HUES6 (cell line): ENCODE data around the gene VPS13D.
"Not testable (repeated sequence)": the region's sequence is repeated elsewhere in the genome, so short reads cannot be mapped to it uniquely, and the experiment has no call there.

Experiments
- H3K27ac ChIP-seq: 2 replicates; pipeline ENCODE4 v1.7.0; 2013; ENCODE audit warnings: low read depth, mild to moderate bottlenecking, low read length, inconsistent platforms
- H3K27me3 ChIP-seq: 2 replicates; pipeline ENCODE4 v1.6.1; 2013; ENCODE audit warnings: low read length; ENCODE audit not compliant: control insufficient read depth, insufficient read depth
- H3K36me3 ChIP-seq: 2 replicates; pipeline ENCODE4 v1.6.1; 2013; ENCODE audit warnings: low read length; ENCODE audit not compliant: control insufficient read depth, insufficient read depth
- H3K4me1 ChIP-seq: 2 replicates; pipeline ENCODE4 v1.6.1; 2013; ENCODE audit warnings: low read length; ENCODE audit not compliant: control insufficient read depth, insufficient read depth
- H3K4me3 ChIP-seq: 2 replicates; pipeline ENCODE4 v1.5.1; 2013; ENCODE audit warnings: low read depth, low read length
- H3K9ac ChIP-seq: one replicate; pipeline ENCODE4 v1.6.1; 2013; ENCODE audit warnings: mild to moderate bottlenecking, low read length
- H3K9me3 ChIP-seq: 2 replicates; pipeline ENCODE4 v1.6.1; 2013; ENCODE audit warnings: low read depth, low read length; ENCODE audit not compliant: control insufficient read depth, insufficient read depth

The VPS13D gene

DNA sequence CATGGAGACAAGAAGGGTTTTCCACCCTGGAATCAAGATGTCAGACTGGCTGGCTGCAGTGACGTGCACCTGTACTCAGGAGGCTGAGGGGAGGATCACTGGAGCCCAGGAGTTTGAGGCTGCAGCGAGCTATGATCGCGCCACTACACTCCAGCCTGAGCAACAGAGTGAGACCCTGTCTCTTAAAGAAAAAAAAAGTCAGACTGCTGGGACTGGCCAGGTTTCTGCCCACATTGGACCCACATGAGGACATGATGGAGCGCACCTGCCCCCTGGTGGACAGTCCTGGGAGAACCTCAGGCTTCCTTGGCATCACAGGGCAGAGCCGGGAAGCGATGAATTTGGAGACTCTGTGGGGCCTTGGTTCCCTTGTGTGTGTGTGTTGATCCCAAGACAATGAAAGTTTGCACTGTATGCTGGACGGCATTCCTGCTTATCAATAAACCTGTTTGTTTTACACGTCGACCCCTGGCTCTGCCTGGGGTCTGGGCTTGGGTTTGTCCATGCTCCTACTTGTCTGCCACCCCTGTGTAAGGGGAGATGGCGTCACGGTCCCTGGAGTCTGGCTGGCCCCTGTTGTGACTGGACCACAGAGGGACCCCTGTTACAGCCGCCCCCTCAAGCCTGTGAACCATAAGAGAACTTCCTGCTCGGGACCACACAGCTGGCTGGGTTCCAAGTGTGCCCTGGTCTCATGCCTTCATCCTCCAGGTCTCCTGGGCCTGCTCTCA, 20.9 kb upstream of the VPS13D start:
- H3K4me3 ChIP-seq: no peak overlapping the region
- no peaks in the 10 kb centered on the region for H3K9me3 ChIP-seq
- peaks cover 15% of the 10 kb centered on the region for H3K4me1 ChIP-seq
- no peak overlapping the region for H3K9ac ChIP-seq
- H3K27me3 ChIP-seq: no peaks in the 10 kb centered on the region
- H3K36me3 ChIP-seq: no peaks in the 10 kb centered on the region
- H3K27ac ChIP-seq: no peak overlapping the region

DNA sequence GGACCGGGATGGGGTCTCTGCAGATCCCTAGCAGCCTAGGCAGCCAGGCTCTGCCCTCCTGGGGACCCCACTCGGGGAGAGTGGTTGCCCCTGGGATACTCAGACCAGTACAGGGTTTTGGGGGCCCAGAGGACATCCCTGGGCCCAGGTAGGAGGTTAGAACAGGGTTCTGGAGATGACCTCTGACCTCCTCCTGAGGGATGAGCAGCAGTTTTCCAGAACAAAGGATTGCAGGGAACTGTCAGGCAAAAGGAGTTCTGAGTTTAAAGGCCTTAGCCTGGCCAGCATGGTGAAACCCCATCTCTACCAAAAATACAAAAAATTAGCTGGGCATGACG, 20.4 kb upstream of the VPS13D start:
- H3K27ac ChIP-seq: no peak overlapping the region
- H3K4me1 ChIP-seq: peaks cover 9% of the 10 kb centered on the region; the same call in 1 of the 2 replicates

DNA sequence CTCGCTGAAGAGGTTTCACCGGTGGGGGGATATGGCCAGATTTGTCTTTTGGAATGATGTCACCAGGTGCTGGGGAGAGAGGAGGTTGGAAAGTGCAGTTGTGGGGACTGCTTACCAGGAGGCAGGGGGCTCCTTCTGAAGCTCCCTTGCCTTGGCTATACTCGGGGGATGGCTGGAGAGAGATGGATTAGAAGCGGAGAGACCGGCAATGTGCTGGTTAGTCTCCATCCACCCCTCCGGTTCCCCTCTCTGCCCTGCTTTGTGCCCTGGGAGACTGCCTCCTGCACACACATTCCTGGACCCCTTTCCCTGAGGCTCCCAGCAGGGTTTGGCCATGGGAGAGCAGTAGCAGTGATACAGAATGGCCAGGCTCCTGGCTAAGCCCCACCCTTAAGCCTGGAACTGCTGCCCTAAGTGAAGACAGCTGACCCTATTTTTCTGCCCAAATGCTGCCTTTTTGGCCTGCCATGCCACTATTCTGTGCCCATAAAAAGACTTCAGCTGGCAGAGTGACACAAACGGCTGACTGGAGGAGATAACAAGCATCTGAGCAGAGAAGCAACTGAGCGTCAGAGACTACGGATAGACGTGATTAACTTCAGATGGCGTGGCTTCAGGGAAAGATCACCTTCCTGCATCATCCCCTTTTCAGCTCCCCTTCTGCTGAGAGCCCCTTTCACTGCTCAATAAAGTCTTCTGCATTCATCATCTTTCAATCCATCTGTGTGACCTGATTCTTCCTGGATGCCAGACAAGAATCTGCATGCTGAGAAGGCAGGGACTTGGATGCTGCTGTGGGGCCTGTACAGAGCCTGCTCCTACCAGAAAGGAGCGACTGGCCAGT, 14.5 kb upstream of the VPS13D start:
- Histone ChIP-seq H3K36me3 (no peaks in the 10 kb centered on the region), H3K27ac (no peak overlapping the region), H3K4me1 (no peaks in the 10 kb centered on the region), H3K4me3 (no peak overlapping the region), H3K9ac (no peak overlapping the region), H3K27me3 (no peaks in the 10 kb centered on the region; the same call in 1 of the 2 replicates), H3K9me3 (peaks cover 14% of the 10 kb centered on the region)

More for the DNA sequence above, 20.4 kb upstream of the VPS13D start:
- Histone ChIP-seq H3K4me3 (no peak overlapping the region), H3K36me3 (no peaks in the 10 kb centered on the region), H3K27me3 (no peaks in the 10 kb centered on the region; the same call in 1 of the 2 replicates), H3K9me3 (peaks cover under 1% of the 10 kb centered on the region; the same call in 1 of the 2 replicates), H3K9ac (no peak overlapping the region)

- no peak overlapping the region for H3K9ac ChIP-seq
- no peaks in the 10 kb centered on the region for H3K27me3 ChIP-seq
- no peak overlapping the region for H3K4me3 ChIP-seq
- no peak overlapping the region for H3K27ac ChIP-seq
- H3K36me3 ChIP-seq: no peaks in the 10 kb centered on the region
- no peaks in the 10 kb centered on the region for H3K4me1 ChIP-seq
- peaks cover 42% of the 10 kb centered on the region for H3K9me3 ChIP-seq
Measured at GRCh38 chr1:12219800-12220199, 10.0 kb upstream of the VPS13D start.

- Histone ChIP-seq H3K9ac (no peak overlapping the region), H3K4me1 (no peaks in the 10 kb centered on the region), H3K27me3 (no peaks in the 10 kb centered on the region), H3K27ac (no peak overlapping the region), H3K9me3 (peaks cover 36% of the 10 kb centered on the region), H3K36me3 (no peaks in the 10 kb centered on the region), H3K4me3 (no peak overlapping the region)
Measured at GRCh38 chr1:12220890-12221289, 8.9 kb upstream of the VPS13D start.

DNA sequence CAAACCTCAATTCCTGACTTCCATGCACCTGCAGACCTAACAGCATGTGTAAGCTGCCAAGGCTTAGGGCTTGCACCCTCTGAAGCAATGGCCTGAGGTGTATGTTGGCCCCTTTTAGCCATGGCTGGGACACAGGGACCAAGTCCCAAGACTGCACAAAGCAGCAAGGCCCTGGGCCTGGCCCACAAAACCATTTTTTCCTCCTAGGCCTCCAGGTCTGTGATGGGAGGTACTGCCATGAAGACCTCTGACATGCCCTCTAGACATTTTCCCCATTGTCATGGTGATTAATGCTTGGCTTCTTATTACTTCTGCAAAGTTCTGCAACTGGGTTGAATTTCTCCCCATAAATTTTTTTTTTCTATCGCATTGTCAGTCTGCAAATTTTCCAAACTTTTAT, 7.1 kb upstream of the VPS13D start:
- H3K4me3 ChIP-seq, H3K36me3 ChIP-seq, H3K27me3 ChIP-seq, H3K27ac ChIP-seq, H3K9ac ChIP-seq, H3K4me1 ChIP-seq: not testable (repeated sequence)
- H3K9me3 ChIP-seq: peaks cover 33% of the 10 kb centered on the region

DNA sequence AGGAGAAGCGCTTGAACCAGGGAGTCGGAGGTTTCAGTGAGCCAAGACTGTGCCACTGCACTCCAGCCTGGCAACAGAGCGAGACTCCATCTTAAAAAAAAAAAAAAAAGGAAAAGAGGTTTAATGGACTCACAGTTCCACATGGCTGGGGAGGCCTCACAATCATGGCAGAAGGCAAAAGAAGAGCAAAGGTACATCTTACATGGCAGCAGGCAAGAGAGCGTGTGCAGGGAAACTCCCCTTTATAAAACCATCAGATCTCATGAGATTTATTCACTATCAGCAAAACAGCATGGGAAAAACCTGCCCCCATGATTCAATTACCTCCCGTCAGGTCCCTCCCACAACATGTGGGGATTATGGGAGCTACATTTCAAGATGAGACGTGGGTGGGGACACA, 5.7 kb upstream of the VPS13D start:
- not testable (repeated sequence) for H3K27me3 ChIP-seq, H3K9ac ChIP-seq, H3K36me3 ChIP-seq, H3K4me1 ChIP-seq, H3K4me3 ChIP-seq, H3K27ac ChIP-seq
- H3K9me3 ChIP-seq: peaks cover 33% of the 10 kb centered on the region

- peaks cover 13% of the 10 kb centered on the region for H3K4me1 ChIP-seq
Measured at GRCh38 chr1:12228979-12229378, 851 bp upstream of the VPS13D start.

DNA sequence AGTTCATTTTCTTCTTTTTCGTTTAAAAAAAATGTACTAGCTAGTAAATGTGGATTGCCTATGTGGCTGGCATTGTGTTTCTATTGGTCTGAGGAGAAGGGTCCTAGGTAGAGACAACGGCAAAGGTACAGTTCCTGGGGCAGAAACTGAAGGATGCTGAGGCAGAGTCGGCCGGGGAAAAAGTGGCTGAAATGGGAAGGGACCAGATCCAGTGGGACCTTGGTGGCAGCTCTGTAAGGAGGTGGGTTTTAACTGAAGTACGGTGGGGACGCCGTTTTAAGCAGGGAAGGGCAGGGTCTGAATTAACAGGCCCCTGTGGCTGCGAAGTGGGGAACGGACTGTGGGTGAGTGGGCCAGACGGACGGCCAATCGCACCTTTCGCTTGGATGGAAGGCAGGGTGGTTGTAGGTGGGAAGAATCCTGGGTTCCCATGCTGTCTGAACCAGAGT, 420 bp upstream of the VPS13D start:
- Histone ChIP-seq H3K4me3 (peak overlapping the region; percentile 3), H3K27ac (no peak overlapping the region)

More at GRCh38 chr1:12228979-12229378, 851 bp upstream of the VPS13D start:
- H3K9me3 ChIP-seq: peaks cover 6% of the 10 kb centered on the region; the same call in 1 of the 2 replicates
- H3K4me3 ChIP-seq: no peak overlapping the region
- H3K9ac ChIP-seq: no peak overlapping the region
- H3K27ac ChIP-seq: no peak overlapping the region
- no peaks in the 10 kb centered on the region for H3K27me3 ChIP-seq
- H3K36me3 ChIP-seq: no peaks in the 10 kb centered on the region

DNA sequence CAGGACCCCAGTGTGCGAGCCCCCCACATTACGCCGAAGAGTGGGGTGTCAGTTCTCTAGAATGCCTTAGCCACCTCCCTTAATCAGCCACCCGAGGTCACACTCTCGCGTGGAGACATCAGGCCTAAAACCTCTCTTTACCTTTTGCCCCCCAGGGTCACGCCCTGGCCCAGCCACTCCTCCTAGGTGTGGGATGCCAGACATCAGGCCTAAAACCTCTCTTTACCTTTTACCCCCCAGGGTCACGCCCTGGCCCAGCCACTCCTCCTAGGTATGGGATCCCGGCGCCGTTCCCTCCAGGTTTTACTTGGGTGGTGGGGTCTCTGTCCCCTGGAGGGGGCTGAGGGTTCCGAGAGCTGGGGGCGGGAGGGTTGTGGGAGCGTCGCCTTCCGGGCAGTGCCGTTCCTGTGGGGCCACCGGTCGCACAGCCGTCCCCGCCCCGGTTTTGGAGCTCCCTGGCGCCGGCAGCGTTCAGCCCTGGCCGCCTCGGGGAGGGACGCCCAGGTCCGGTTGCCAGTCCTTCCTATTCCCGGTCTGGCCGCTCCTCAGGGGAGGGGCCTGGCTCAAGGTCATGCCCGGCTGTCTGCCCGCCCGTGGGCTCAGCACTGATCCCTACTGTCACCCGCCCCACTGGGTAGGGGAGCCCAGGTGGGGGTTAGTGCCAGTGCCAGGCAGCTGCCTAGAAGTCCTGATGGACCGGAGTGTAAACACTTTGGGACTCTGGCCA, 882 bp downstream of the VPS13D start:
- Histone ChIP-seq H3K9ac (peak overlapping the region; percentile 52), H3K4me3 (peak overlapping the region; percentile 78), H3K27ac (no peak overlapping the region), H3K27me3 (no peaks in the 10 kb centered on the region), H3K36me3 (peaks cover 3% of the 10 kb centered on the region; the same call in 1 of the 2 replicates), H3K9me3 (no peaks in the 10 kb centered on the region), H3K4me1 (peaks cover 13% of the 10 kb centered on the region)

More for the DNA sequence above, 420 bp upstream of the VPS13D start:
- Histone ChIP-seq H3K36me3 (no peaks in the 10 kb centered on the region), H3K4me1 (peaks cover 13% of the 10 kb centered on the region), H3K9ac (no peak overlapping the region), H3K9me3 (peaks cover 3% of the 10 kb centered on the region; the same call in 1 of the 2 replicates), H3K27me3 (no peaks in the 10 kb centered on the region)
